Peyer's patch (tissue), 4 donors: ENCODE measurements around the gene ZNF417.

Experiments
- POLR2A ChIP-seq, 2 donors: fragments of 450-650 bp; IDR thresholded peaks; one replicate each; pipeline ENCODE4 v1.5.1; 2017; ENCODE audit warnings: antibody characterized with exemption in 2 of 2, mild to moderate bottlenecking in 2 of 2, moderate library complexity in 2 of 2
- TF ChIP-seq, protein P1 (sequence below), 6 experiments: fragments of 450-650 bp in 4 of 6; fragments of 200-600 bp in 2 of 6; sonication (generic) in 1 of 6; IDR thresholded peaks; one replicate each; pipeline ENCODE4 v1.5.1; 2017 to 2019; ENCODE audit warnings: antibody characterized with exemption in 6 of 6, mild to moderate bottlenecking in 3 of 6, moderate library complexity in 1 of 6

DNA sequence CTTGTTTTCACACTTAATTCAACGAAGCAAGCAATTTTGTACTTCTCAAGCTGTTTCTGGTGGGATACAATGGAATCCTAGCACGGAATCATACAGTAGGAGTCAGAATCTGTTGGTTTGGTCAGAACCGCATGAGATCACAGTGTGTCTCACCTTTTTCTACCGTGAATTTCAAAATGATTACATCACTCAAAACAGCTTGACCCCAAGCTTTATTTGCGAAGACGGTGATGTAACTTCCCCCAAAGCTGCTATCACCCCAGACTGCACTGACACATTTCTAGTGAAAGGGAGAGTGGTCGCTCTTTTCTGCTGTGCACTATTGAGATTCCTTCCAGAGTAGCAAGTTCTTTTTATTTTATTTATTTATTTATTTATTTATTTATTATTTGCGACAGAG lies 48.4 kb upstream of the ZNF417 start:
- TF ChIP-seq, protein P1, sequence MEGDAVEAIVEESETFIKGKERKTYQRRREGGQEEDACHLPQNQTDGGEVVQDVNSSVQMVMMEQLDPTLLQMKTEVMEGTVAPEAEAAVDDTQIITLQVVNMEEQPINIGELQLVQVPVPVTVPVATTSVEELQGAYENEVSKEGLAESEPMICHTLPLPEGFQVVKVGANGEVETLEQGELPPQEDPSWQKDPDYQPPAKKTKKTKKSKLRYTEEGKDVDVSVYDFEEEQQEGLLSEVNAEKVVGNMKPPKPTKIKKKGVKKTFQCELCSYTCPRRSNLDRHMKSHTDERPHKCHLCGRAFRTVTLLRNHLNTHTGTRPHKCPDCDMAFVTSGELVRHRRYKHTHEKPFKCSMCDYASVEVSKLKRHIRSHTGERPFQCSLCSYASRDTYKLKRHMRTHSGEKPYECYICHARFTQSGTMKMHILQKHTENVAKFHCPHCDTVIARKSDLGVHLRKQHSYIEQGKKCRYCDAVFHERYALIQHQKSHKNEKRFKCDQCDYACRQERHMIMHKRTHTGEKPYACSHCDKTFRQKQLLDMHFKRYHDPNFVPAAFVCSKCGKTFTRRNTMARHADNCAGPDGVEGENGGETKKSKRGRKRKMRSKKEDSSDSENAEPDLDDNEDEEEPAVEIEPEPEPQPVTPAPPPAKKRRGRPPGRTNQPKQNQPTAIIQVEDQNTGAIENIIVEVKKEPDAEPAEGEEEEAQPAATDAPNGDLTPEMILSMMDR (IDR thresholded peaks at IDR 0.05): no peak
- no peak for TF ChIP-seq POLR2A (IDR thresholded peaks at IDR 0.05)
